ENCODE results near the gene MRPL38.
"Not testable (repeated sequence)": the region's sequence is repeated elsewhere in the genome, so short reads cannot be mapped to it uniquely, and the experiment has no call there.

Gene MRPL38

GRCh38 chr17:75875182-75875939 is 29.3 kb downstream of the MRPL38 start:
- POLR2A ChIA-PET: interaction anchor here (0.6 to 1.3 kb wide), 4 partner anchors 15 to 225 kb away, joined by 3 to 4 read pairs (median 3); partner anchors contain the start of gene WBP2
- DNase-seq: no peak
- peaks cover 0 to 16% (median 7%) of the 10 kb centered on the region in 4 experiments for H3K36me3 ChIP-seq (ENCODE audit: control insufficient read depth in 4 of 4, insufficient read depth in 4 of 4, low read length in 3 of 4)
- 48% methylated on average over 13 of the region's 18 CpGs for WGBS (ENCODE audit: insufficient coverage)
- H3K4me1 ChIP-seq (ENCODE audit: control extremely low read depth in 1 of 4, control insufficient read depth in 4 of 4, insufficient read depth in 4 of 4, low read length in 3 of 4): peaks cover 0 to 63% (median 53%) of the 10 kb centered on the region in 4 experiments
- CTCF ChIA-PET: interaction anchor here (0.9 to 13.2 kb wide), 9 partner anchors 8 to 182 kb away, joined by 3 to 214 read pairs (median 4); partner anchors contain the start of genes TRIM65, UNC13D and WBP2
- no peak overlapping the region for H3K27ac ChIP-seq (ENCODE audit: insufficient read depth in 1 of 2, low read depth in 1 of 2, low read length in 2 of 2, poor library complexity in 1 of 2, severe bottlenecking in 2 of 2)
- no peaks in the 10 kb centered on the region for H3K9me3 ChIP-seq (ENCODE audit: control extremely low read depth in 1 of 5, control insufficient read depth in 4 of 5, insufficient read depth in 2 of 5, low read depth in 1 of 5, low read length in 4 of 5)
- peak overlapping the region in 4 of 7 experiments; percentile 51 to 83 (median 70) for H3K4me3 ChIP-seq (ENCODE audit: control insufficient read depth in 1 of 7, extremely low read depth in 1 of 7, insufficient read depth in 4 of 7, low read depth in 2 of 7, low read length in 6 of 7)
- H3K27me3 ChIP-seq (replicated peaks in 2 of 5; ENCODE audit: control insufficient read depth in 4 of 5, insufficient read depth in 5 of 5, low read length in 4 of 5): no peaks in the 10 kb centered on the region

GRCh38 chr17:75874323-75875181 is 30.1 kb downstream of the MRPL38 start:
- POLR2A ChIA-PET: no interaction called here
- H3K36me3 ChIP-seq (ENCODE audit: control insufficient read depth in 4 of 4, insufficient read depth in 4 of 4, low read length in 3 of 4): peaks cover 0 to 16% (median 7%) of the 10 kb centered on the region in 4 experiments

GRCh38 chr17:75873587-75874322 is 30.9 kb downstream of the MRPL38 start:
- peaks cover 0 to 57% (median 48%) of the 10 kb centered on the region in 4 experiments for H3K4me1 ChIP-seq (ENCODE audit: control extremely low read depth in 1 of 4, control insufficient read depth in 4 of 4, insufficient read depth in 4 of 4, low read length in 3 of 4)
- H3K4me3 ChIP-seq (ENCODE audit: control insufficient read depth in 1 of 7, extremely low read depth in 1 of 7, insufficient read depth in 4 of 7, low read depth in 2 of 7, low read length in 6 of 7): no peak overlapping the region
- H3K36me3 ChIP-seq (ENCODE audit: control insufficient read depth in 4 of 4, insufficient read depth in 4 of 4, low read length in 3 of 4): peaks cover 0 to 16% (median 7%) of the 10 kb centered on the region in 4 experiments
- no peaks in the 10 kb centered on the region for H3K27me3 ChIP-seq (replicated peaks in 2 of 5; ENCODE audit: control insufficient read depth in 4 of 5, insufficient read depth in 5 of 5, low read length in 4 of 5)
- ChIA-PET CTCF (interaction anchor here (1.0 to 13.2 kb wide), 3 partner anchors 14 to 27 kb away, joined by 3 to 214 read pairs (median 173); partner anchors contain the start of genes TRIM65 and WBP2), POLR2A (interaction anchor here (1.1 to 1.5 kb wide), 2 partner anchors 16 to 18 kb away, joined by 3 to 6 read pairs; partner anchors contain the start of gene WBP2)
- DNase-seq: no peak
- H3K9me3 ChIP-seq (ENCODE audit: control extremely low read depth in 1 of 5, control insufficient read depth in 4 of 5, insufficient read depth in 2 of 5, low read depth in 1 of 5, low read length in 4 of 5): no peaks in the 10 kb centered on the region
- no peak overlapping the region for H3K27ac ChIP-seq (ENCODE audit: insufficient read depth in 1 of 2, low read depth in 1 of 2, low read length in 2 of 2, poor library complexity in 1 of 2, severe bottlenecking in 2 of 2)
- 91% methylated on average over 8 of the region's 11 CpGs for WGBS (ENCODE audit: insufficient coverage)

More at GRCh38 chr17:75874323-75875181, 30.1 kb downstream of the MRPL38 start:
- WGBS (ENCODE audit: insufficient coverage): 96% methylated on average over 23 of the region's 38 CpGs
- Histone ChIP-seq H3K27ac (ENCODE audit: insufficient read depth in 1 of 2, low read depth in 1 of 2, low read length in 2 of 2, poor library complexity in 1 of 2, severe bottlenecking in 2 of 2) (no peak overlapping the region), H3K4me1 (ENCODE audit: control extremely low read depth in 1 of 4, control insufficient read depth in 4 of 4, insufficient read depth in 4 of 4, low read length in 3 of 4) (peaks cover 0 to 63% (median 53%) of the 10 kb centered on the region in 4 experiments), H3K9me3 (ENCODE audit: control extremely low read depth in 1 of 5, control insufficient read depth in 4 of 5, insufficient read depth in 2 of 5, low read depth in 1 of 5, low read length in 4 of 5) (no peaks in the 10 kb centered on the region), H3K27me3 (replicated peaks in 2 of 5; ENCODE audit: control insufficient read depth in 4 of 5, insufficient read depth in 5 of 5, low read length in 4 of 5) (no peaks in the 10 kb centered on the region), H3K4me3 (ENCODE audit: control insufficient read depth in 1 of 7, extremely low read depth in 1 of 7, insufficient read depth in 4 of 7, low read depth in 2 of 7, low read length in 6 of 7) (no peak overlapping the region)
- no peak for DNase-seq
- CTCF ChIA-PET: interaction anchor here (1.5 to 13.2 kb wide), 4 partner anchors 15 to 31 kb away, joined by 4 to 214 read pairs (median 98); partner anchors contain the start of genes TRIM65, UNC13D and WBP2

GRCh38 chr17:75872434-75873351 is 32.0 kb downstream of the MRPL38 start:
- Histone ChIP-seq H3K36me3 (ENCODE audit: control insufficient read depth in 4 of 4, insufficient read depth in 4 of 4, low read length in 3 of 4) (peaks cover 0 to 16% (median 7%) of the 10 kb centered on the region in 4 experiments), H3K27ac (ENCODE audit: insufficient read depth in 1 of 2, low read depth in 1 of 2, low read length in 2 of 2, poor library complexity in 1 of 2, severe bottlenecking in 2 of 2) (peak overlapping the region; percentile 79 to 80), H3K27me3 (replicated peaks in 2 of 5; ENCODE audit: control insufficient read depth in 4 of 5, insufficient read depth in 5 of 5, low read length in 4 of 5) (no peaks in the 10 kb centered on the region), H3K4me3 (ENCODE audit: control insufficient read depth in 1 of 7, extremely low read depth in 1 of 7, insufficient read depth in 4 of 7, low read depth in 2 of 7, low read length in 6 of 7) (peak overlapping the region in 3 of 7 experiments; percentile 6 to 45 (median 32)), H3K4me1 (ENCODE audit: control extremely low read depth in 1 of 4, control insufficient read depth in 4 of 4, insufficient read depth in 4 of 4, low read length in 3 of 4) (peaks cover 0 to 49% (median 40%) of the 10 kb centered on the region in 4 experiments), H3K9me3 (ENCODE audit: control extremely low read depth in 1 of 5, control insufficient read depth in 4 of 5, insufficient read depth in 2 of 5, low read depth in 1 of 5, low read length in 4 of 5) (no peaks in the 10 kb centered on the region)
- POLR2A ChIA-PET: interaction anchor here (1.1 to 1.5 kb wide), 2 partner anchors 15 to 17 kb away, joined by 3 to 6 read pairs; partner anchors contain the start of gene WBP2
- 49% methylated on average over 7 of the region's 13 CpGs for WGBS (ENCODE audit: insufficient coverage)
- CTCF ChIA-PET: interaction anchor here (0.9 to 13.2 kb wide), 9 partner anchors 8 to 116 kb away, joined by 3 to 214 read pairs (median 3); partner anchors contain the start of genes TRIM65 and WBP2
- peak; percentile 45 to 77 (median 76) for DNase-seq

- H3K9me3 ChIP-seq (ENCODE audit: control extremely low read depth in 1 of 5, control insufficient read depth in 4 of 5, insufficient read depth in 2 of 5, low read depth in 1 of 5, low read length in 4 of 5); H3K27me3 ChIP-seq (replicated peaks in 2 of 5; ENCODE audit: control insufficient read depth in 4 of 5, insufficient read depth in 5 of 5, low read length in 4 of 5); H3K4me3 ChIP-seq (ENCODE audit: control insufficient read depth in 1 of 7, extremely low read depth in 1 of 7, insufficient read depth in 4 of 7, low read depth in 2 of 7, low read length in 6 of 7); DNase-seq; H3K27ac ChIP-seq (ENCODE audit: insufficient read depth in 1 of 2, low read depth in 1 of 2, low read length in 2 of 2, poor library complexity in 1 of 2, severe bottlenecking in 2 of 2); POLR2A ChIA-PET: not testable (repeated sequence)
- CTCF ChIA-PET: interaction anchor here (0.6 kb wide), 1 partner anchor 26 kb away, joined by 3 read pairs; no protein-coding TSS in a partner anchor
- peaks cover 0 to 27% (median 18%) of the 10 kb centered on the region in 4 experiments for H3K4me1 ChIP-seq (ENCODE audit: control extremely low read depth in 1 of 4, control insufficient read depth in 4 of 4, insufficient read depth in 4 of 4, low read length in 3 of 4)
- WGBS (ENCODE audit: insufficient coverage): 96% methylated on average over 8 of the region's 10 CpGs
- peaks cover 0 to 14% (median 7%) of the 10 kb centered on the region in 4 experiments for H3K36me3 ChIP-seq (ENCODE audit: control insufficient read depth in 4 of 4, insufficient read depth in 4 of 4, low read length in 3 of 4)
Observed at GRCh38 chr17:75870228-75870627, 34.5 kb downstream of the MRPL38 start.

Data from common myeloid progenitor, CD34-positive (primary cell).